Duodenal mucosa (tissue), 2 donors: Measurements from ENCODE around the gene SYT3.

Experiments used
- H3K27ac ChIP-seq: one replicate; pipeline ENCODE4 v1.7.0; 2013; ENCODE audit warnings: low read depth, low read length
- H3K27me3 ChIP-seq, 2 donors: one replicate each; pipeline ENCODE4 v1.7.0; 2013; ENCODE audit warnings: low read length in 2 of 2, control low read depth in 1 of 2; ENCODE audit not compliant: insufficient read depth in 2 of 2, control insufficient read depth in 1 of 2
- H3K36me3 ChIP-seq, 2 donors: one replicate each; pipeline ENCODE4 v1.7.0; 2013; ENCODE audit warnings: low read length in 2 of 2, control low read depth in 1 of 2; ENCODE audit not compliant: insufficient read depth in 2 of 2, control insufficient read depth in 1 of 2
- H3K4me1 ChIP-seq, 2 donors: one replicate each; pipeline ENCODE4 v1.7.0; 2013; ENCODE audit warnings: low read length in 2 of 2, control low read depth in 1 of 2; ENCODE audit not compliant: insufficient read depth in 2 of 2, control insufficient read depth in 1 of 2
- H3K4me3 ChIP-seq, 2 donors: one replicate each; pipeline ENCODE4 v1.7.0; 2013; ENCODE audit warnings: low read length in 2 of 2, low read depth in 1 of 2
- H3K9ac ChIP-seq, 2 donors: one replicate each; pipeline ENCODE4 v1.7.0; 2013; ENCODE audit warnings: low read length in 2 of 2, low read depth in 1 of 2
- H3K9me3 ChIP-seq, 2 donors: one replicate each; pipeline ENCODE4 v1.7.0; 2013; ENCODE audit warnings: low read length in 2 of 2, control low read depth in 1 of 2; ENCODE audit not compliant: control insufficient read depth in 1 of 2

The SYT3 gene

DNA sequence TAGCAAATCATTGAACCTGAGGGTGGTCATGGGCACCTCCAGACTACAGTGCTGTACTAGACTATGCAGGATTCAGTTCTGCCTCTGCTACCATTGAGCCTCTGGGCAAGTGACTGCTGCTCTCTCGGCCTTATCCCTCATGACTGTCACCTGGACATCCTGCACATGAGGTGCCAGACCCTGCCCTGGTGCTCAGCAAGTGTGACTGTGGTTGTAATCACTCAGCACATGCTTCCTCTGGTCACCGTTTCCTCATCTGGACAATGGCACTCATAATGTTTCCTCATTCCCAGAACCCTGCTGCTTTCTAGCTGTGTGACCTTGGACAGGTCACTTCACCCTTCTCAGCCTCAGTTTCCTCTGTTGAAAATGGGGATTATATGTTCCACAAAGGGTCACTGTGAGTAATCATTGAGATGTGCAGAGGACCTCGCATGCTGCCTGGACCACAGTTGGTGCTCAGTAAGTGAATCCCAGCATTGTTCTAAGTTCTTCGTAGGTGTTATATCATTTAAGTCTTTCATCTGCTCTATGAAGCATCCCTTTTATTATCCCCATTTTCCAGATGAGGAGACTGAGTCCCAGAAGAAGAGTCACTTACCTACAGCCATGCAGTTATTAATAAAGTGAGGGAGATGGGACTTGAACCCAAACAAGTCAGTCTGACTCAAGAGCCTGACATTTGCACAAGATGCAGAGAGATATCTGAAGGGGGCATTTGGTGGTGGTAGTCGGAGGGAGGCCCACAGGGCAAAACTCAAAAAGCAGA, 3.2 kb downstream of the SYT3 start:
- Histone ChIP-seq H3K9ac (no peak overlapping the region), H3K9me3 (peaks cover 14 to 16% of the 10 kb centered on the region in 2 donors), H3K27me3 (peaks cover 25 to 31% of the 10 kb centered on the region in 2 donors), H3K36me3 (no peaks in the 10 kb centered on the region), H3K4me3 (no peak overlapping the region), H3K27ac (no peak overlapping the region), H3K4me1 (no peaks in the 10 kb centered on the region)

DNA sequence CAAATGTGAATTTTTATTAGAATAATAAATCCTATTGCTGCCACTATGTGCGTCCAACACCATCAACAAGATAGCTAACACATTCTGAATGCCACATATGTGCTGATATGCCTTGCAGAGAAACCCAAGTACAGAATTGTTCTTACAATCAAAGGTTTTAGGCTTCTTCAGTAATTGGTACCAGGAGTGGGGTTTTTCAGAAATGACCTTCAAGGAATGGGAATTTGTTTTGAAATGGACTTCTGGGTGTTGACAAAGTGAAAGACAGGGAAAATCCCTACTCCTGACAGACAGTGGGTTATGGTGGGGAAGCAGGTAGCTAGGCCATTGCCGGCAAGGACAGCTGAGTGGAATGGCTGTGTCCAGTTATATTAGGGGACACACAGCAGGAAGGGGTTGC, 5.7 kb downstream of the SYT3 start:
- Histone ChIP-seq H3K4me1 (no peaks in the 10 kb centered on the region), H3K9me3 (peaks cover 14 to 16% of the 10 kb centered on the region in 2 donors), H3K27me3 (peaks cover 17 to 18% of the 10 kb centered on the region in 2 donors), H3K4me3 (no peak overlapping the region), H3K36me3 (no peaks in the 10 kb centered on the region), H3K9ac (no peak overlapping the region), H3K27ac (no peak overlapping the region)

DNA sequence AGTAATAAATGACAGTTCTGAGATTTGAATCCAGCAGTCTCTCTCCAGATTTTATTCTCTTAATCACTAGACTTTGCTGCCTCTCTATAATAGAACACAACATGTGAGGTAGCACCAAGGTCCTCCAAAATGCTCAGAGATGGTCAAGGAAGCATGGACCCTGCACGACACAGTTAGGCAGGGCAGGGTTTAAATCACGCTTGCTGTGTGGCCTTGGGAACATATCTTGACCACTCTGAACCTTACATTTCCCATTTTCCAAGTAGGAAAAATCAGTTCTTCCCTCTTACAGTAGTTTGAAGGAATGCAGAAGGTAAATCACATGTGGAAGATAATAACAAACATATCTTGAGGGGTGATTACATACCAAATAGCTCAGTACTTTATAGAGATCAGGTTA, 6.3 kb downstream of the SYT3 start:
- no peak overlapping the region for H3K9ac ChIP-seq
- H3K27ac ChIP-seq = no peak overlapping the region
- H3K27me3 ChIP-seq = peaks cover 11 to 12% of the 10 kb centered on the region in 2 donors
- H3K36me3 ChIP-seq = no peaks in the 10 kb centered on the region
- no peaks in the 10 kb centered on the region for H3K4me1 ChIP-seq
- H3K4me3 ChIP-seq = no peak overlapping the region
- H3K9me3 ChIP-seq = peaks cover 14 to 16% of the 10 kb centered on the region in 2 donors

DNA sequence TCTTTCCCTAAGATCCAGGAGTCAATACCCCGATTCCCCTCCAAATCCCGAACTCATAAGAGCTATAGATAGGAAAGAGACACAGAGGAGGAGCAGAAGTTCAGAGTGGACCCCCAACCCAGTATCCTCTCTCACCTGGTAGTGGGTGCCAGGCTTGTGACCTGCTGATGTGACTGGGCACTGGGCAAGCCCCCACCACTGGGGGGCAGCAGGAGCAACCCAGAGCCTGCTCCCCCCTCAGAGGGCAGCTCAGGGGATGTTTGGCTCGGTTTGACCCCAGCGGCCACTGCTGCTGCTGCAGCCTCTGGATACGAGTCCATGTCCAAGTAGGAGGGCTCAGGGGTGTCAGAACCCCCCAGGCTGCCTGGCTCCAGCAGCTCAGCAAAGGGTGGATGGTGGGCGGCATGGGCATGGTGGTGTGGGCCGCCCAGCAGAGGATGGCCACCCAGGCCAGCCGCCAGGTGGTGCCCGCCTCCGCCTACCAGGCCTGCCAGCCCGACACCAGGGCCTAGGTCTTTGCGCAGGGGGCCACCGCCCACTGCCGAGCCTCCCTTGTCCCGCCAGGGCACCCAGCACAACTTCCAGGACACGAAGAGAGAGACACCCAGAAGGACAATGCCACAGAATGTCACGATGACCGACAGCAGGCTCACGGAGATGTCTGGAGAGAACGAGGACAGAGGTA, 7.4 kb downstream of the SYT3 start:
- Histone ChIP-seq H3K27me3 (peaks cover 1 to 4% of the 10 kb centered on the region in 2 donors), H3K9me3 (peaks cover 14 to 16% of the 10 kb centered on the region in 2 donors), H3K36me3 (no peaks in the 10 kb centered on the region)

DNA sequence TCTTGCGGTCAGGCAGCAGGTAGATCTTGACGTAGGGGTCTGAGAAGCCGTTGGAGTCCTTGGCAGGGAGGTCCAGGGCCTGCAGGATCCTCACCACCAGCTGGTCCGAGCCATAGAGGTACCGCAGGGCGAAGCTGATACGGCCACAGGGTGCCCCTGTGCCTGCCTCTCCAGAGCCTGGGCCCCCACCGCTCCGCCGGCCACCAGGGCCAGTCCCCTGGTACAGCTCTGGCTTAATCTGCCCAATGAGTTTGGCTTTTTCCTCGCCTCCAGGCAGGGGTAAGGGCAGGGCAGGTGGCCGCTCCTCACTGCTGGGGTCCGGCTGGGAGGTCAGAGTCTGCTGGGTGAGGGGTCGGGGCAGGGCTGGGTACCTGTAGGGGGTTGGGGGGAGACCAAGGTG, 9.9 kb downstream of the SYT3 start:
- H3K9ac ChIP-seq = no peak overlapping the region
- H3K36me3 ChIP-seq = no peaks in the 10 kb centered on the region
- H3K4me1 ChIP-seq = no peaks in the 10 kb centered on the region
- H3K9me3 ChIP-seq = peaks cover 14% of the 10 kb centered on the region in 2 donors
- no peak overlapping the region for H3K4me3 ChIP-seq
- H3K27me3 ChIP-seq = no peaks in the 10 kb centered on the region
- no peak overlapping the region for H3K27ac ChIP-seq

More for the DNA sequence above, 7.4 kb downstream of the SYT3 start:
- Histone ChIP-seq H3K9ac (no peak overlapping the region), H3K27ac (no peak overlapping the region), H3K4me1 (no peaks in the 10 kb centered on the region), H3K4me3 (no peak overlapping the region)

DNA sequence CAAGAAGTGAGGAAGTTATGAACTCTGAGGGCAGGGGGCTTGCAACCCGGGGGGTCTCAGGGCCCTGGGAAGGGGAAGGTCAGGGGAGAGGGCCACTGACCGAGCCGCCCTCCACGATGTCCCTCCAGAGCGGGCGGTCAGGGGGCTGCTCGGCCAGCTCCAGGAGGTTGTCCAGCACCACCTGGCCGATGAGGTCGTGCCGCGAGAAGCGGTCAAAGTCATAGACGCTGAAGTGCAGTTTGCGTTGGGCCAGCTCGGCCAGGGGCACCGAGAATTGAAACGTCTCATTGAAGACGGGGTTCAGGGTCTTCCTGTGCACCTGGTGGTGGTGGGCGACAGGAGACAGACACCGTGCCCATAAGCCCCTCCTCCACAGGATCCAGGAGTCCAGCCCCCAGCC, 10.5 kb downstream of the SYT3 start:
- Histone ChIP-seq H3K9ac (no peak overlapping the region), H3K27me3 (no peaks in the 10 kb centered on the region), H3K9me3 (peaks cover 9 to 10% of the 10 kb centered on the region in 2 donors), H3K36me3 (no peaks in the 10 kb centered on the region), H3K4me1 (no peaks in the 10 kb centered on the region), H3K4me3 (no peak overlapping the region), H3K27ac (no peak overlapping the region)

DNA sequence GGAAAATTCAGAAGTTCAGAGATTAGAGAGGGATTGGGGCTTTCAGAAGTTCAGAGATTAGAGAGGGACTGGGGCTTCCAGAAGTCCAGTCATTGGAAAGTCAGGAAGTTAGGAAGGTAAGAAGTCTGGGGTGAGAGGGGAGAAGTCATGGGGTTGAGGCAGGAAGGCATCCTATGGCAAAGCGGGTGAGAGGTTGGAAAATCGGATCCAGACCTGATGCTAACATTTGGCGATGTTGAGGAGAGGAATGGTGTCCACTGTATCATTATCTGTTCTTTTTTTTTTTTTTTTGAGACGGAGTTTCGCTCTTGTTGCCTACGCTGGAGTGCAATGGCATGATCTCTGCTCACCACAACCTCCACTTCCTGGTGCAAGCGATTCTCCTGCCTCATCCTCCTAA, 11.1 kb downstream of the SYT3 start:
- no peaks in the 10 kb centered on the region for H3K27me3 ChIP-seq
- H3K4me3 ChIP-seq = no peak overlapping the region
- no peaks in the 10 kb centered on the region for H3K4me1 ChIP-seq
- H3K27ac ChIP-seq = no peak overlapping the region
- no peaks in the 10 kb centered on the region for H3K36me3 ChIP-seq
- peaks cover 3% of the 10 kb centered on the region in 2 donors for H3K9me3 ChIP-seq
- no peak overlapping the region for H3K9ac ChIP-seq

DNA sequence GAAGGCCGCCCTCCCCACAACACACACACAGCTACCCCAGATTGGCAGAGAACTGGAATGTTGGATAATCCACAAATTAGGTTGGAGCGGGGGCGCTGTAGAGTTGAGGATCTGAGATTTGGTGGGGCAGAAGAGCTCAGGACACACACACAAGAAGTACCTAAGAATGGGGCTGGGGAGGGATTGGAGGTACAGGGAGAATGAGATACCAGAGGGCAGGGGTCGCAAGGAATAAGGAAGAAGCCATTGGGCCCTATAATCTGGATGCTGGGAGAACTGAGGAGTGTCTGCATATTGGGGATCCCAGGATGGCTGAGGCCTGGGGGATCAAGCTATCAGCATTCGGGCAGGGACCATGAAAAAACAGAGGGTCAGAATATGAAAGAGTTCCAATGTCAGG, 11.5 kb downstream of the SYT3 start:
- Histone ChIP-seq H3K36me3 (no peaks in the 10 kb centered on the region), H3K4me1 (no peaks in the 10 kb centered on the region), H3K27me3 (no peaks in the 10 kb centered on the region), H3K4me3 (no peak overlapping the region), H3K9ac (no peak overlapping the region), H3K27ac (no peak overlapping the region), H3K9me3 (no peaks in the 10 kb centered on the region)

DNA sequence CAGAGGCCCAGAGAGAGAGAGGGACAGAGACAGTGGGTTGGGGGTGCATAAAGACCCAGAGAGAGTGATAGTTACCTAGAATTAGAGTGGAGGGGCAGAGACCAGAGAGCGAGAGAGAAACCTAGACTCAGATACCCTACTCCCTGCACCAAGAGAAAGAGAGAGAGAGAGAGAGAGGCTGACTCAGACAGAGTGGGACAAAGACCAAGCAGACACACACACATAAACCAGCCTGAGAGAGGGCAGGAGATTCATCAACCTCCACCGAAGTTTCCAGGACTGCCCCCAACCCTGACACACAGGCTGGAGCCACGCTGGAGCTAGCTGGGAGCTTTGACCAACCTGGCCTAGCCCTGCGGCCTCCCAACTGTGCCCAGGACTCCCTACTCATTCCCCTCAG, 12.9 kb downstream of the SYT3 start:
- Histone ChIP-seq H3K4me3 (no peak overlapping the region), H3K27ac (no peak overlapping the region), H3K9ac (no peak overlapping the region), H3K27me3 (no peaks in the 10 kb centered on the region), H3K36me3 (no peaks in the 10 kb centered on the region), H3K4me1 (no peaks in the 10 kb centered on the region), H3K9me3 (no peaks in the 10 kb centered on the region)

DNA sequence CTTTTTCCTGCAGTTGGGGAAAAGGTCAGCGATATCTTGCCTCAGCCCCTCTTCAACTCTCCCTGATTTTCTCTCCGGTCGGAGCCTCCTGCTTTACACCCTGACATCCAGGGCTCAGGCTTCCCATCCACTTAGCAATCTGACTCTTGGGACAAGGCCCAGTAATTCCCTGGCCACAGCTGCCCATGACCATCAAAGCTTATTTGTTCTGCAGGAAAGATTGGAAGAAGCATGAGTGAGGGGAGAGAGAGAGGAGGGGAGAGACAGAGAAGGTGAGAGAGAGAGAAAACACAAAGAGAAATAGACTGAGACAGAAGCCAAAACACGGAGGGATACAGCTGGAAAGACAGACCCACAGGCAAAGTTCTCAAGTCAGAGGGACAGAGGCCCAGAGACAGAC, 13.7 kb downstream of the SYT3 start:
- Histone ChIP-seq H3K36me3 (no peaks in the 10 kb centered on the region), H3K27me3 (no peaks in the 10 kb centered on the region), H3K27ac (no peak overlapping the region), H3K9ac (no peak overlapping the region), H3K9me3 (no peaks in the 10 kb centered on the region), H3K4me3 (no peak overlapping the region), H3K4me1 (no peaks in the 10 kb centered on the region)
